Tibial nerve (tissue), 3 donors: ENCODE data around the gene CRKL.

ENCODE experiments used
- CTCF ChIP-seq, 5 experiments: fragments of 200-600 bp in 3 of 5; fragments of 450-650 bp in 2 of 5; sonication (generic) in 3 of 5; IDR thresholded peaks; one replicate each; pipeline ENCODE4 v1.5.1; 2016 to 2019; ENCODE audit warnings: antibody characterized with exemption in 5 of 5, mild to moderate bottlenecking in 3 of 5, moderate library complexity in 2 of 5
- POLR2A ChIP-seq, 2 donors: fragments of 450-650 bp; IDR thresholded peaks; one replicate each; pipeline ENCODE4 v1.6.1; 2017; ENCODE audit warnings: antibody characterized with exemption in 2 of 2, mild to moderate bottlenecking in 2 of 2, moderate library complexity in 2 of 2

GRCh38 chr22:20993304-20994127 is 76.3 kb downstream of the CRKL start:
- TF ChIP-seq CTCF (IDR thresholded peaks at IDR 0.05) (no peak), POLR2A (IDR thresholded peaks at IDR 0.05) (no peak)
